ENCODE results near the gene NDUFS3. TPM values are rescaled to one million over a fixed set of nuclear protein-coding genes. Genes with fewer than 3 reads are reported as not detected.
"Not testable (repeated sequence)": the region's sequence is repeated elsewhere in the genome, so short reads cannot be mapped to it uniquely, and the experiment has no call there.

Gene NDUFS3
- total RNA-seq, result 100 to 1,000 TPM; 129 to 138 TPM

DNA sequence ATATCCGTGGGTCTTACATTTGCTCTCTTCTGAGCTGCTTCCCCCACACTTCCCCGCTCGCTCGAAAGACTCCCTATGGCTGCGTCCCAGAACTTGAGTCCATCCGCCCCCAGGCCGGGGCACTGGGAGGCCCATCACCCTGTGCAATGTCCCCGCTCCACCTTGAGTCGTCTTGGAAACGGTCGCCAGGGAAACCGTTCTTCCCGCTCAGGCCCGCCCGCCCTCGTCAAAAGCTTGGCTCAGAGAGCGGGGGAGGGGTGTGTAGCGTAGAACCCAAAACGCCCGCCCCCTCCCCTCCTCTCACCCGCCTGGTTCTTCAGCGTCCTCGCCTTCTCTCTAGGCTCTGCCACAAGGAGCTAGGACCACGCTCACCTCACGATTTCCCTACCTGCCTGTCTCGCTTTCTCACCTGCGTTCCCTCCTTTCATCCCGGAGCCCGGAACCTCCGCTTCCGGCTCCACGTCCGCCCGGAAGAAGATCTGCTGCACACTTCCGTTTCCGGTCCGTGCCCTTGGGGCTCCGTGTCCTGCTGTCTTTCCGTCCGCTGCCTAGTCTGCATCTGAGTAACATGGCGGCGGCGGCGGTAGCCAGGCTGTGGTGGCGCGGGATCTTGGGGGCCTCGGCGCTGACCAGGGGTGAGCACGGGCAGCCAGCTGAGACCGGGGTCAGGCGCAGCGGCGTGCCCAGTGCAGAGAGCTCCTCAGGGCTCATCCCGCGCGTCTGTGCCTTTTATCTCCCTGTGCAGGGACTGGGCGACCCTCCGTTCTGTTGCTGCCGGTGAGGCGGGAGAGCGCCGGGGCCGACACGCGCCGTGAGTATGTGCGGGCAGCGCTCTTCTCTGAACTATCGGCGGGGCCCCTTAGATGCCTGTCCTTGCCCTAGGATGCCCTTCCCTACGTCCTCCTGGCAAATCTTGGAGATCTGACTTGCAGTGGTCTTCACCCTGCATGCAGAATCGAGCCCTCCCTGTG is at the start of gene NDUFS3, which contains the start of gene KBTBD4:
Gene NDUFS3, plus strand, starts transcription at position 551 of the 971 bp plus-strand sequence. Its CDS starts 18 bp downstream, at position 569.
Gene KBTBD4, minus strand, starts transcription at position 447 of the 971 bp plus-strand sequence. Its CDS starts 19 bp downstream, at position 428.
- DNase-seq (peak; percentile 90), ATAC-seq (peak; percentile 95)
- peak within 1 kb of the TSS; percentile 98 for H3K27ac Mint-ChIP-seq
- no peaks in the 10 kb centered on the region for H3K9me3 Mint-ChIP-seq
- intact Hi-C loops (cut with micrococcal nuclease), result no loop called here
- no peak for TF ChIP-seq CTCF (IDR thresholded peaks at IDR 0.05)
- H3K27me3 Mint-ChIP-seq, result no peaks in the 10 kb centered on the region
- H3K36me3 Mint-ChIP-seq (ENCODE audit: low read depth), result peaks cover 53% of the 10 kb centered on the region
- H3K4me1 Mint-ChIP-seq (ENCODE audit: low read depth), result peaks cover 34% of the 10 kb centered on the region
- CTCF ChIA-PET, result interaction anchor here (0.7 to 1.8 kb wide), 4 partner anchors 12 to 878 kb away, joined by 3 to 6 read pairs (median 4); partner anchors contain the start of gene ZNF408
- H3K4me3 Mint-ChIP-seq, result peak within 1 kb of the TSS; percentile 92
- POLR2A ChIA-PET, result interaction anchor here (0.6 to 4.3 kb wide), 14 partner anchors 9 to 429 kb away, joined by 3 to 48 read pairs (median 4); partner anchors contain the start of genes C1QTNF4, CELF1, FNBP4 and PSMC3

DNA sequence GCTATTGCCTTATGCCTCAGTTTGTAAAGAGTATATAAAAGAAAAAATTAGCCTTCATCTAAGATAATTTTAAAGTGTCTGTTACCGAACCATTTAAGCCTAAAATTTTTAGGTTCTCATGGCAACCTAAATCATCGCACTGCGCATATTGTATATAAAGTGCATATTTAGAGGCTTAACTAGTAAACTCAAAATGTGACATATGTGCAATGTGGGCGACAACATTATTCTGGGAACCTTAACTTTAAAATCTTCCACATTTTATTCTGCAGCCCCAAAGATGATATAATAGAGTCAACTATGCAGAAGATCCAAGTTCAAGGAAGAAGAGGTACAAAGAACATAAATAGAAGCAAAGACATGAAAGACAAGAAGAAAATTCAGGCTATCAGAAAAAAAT is 48.9 kb upstream of the NDUFS3 start:
- no peaks in the 10 kb centered on the region for H3K9me3 Mint-ChIP-seq
- DNase-seq, result no peak
- POLR2A ChIA-PET, result interaction anchor here (0.6 to 0.8 kb wide), 2 partner anchors 11 to 15 kb away, joined by 3 to 5 read pairs; no protein-coding TSS in a partner anchor
- H3K4me1 Mint-ChIP-seq (ENCODE audit: low read depth), result peaks cover 55% of the 10 kb centered on the region
- CTCF ChIA-PET, result no interaction called here
- H3K4me3 Mint-ChIP-seq, result no peak overlapping the region
- intact Hi-C loops (cut with micrococcal nuclease), result no loop called here
- peaks cover 10% of the 10 kb centered on the region for H3K36me3 Mint-ChIP-seq (ENCODE audit: low read depth)
- no peaks in the 10 kb centered on the region for H3K27me3 Mint-ChIP-seq
- TF ChIP-seq CTCF (IDR thresholded peaks at IDR 0.05), result no peak
- ATAC-seq, result no peak
- peak overlapping the region; percentile 72 for H3K27ac Mint-ChIP-seq

- H3K4me1 Mint-ChIP-seq (ENCODE audit: low read depth), result peaks cover 51% of the 10 kb centered on the region
- intact Hi-C loops (cut with micrococcal nuclease); H3K9me3 Mint-ChIP-seq; ATAC-seq; H3K4me3 Mint-ChIP-seq; DNase-seq; H3K27me3 Mint-ChIP-seq: not testable (repeated sequence)
- peaks cover 10% of the 10 kb centered on the region for H3K36me3 Mint-ChIP-seq (ENCODE audit: low read depth)
- peak overlapping the region; percentile 72 for H3K27ac Mint-ChIP-seq
- POLR2A ChIA-PET, result interaction anchor here (0.6 to 1.6 kb wide), 3 partner anchors 9 to 37 kb away, joined by 3 to 5 read pairs (median 5); no protein-coding TSS in a partner anchor
- CTCF ChIA-PET, result interaction anchor here (1.0 to 1.9 kb wide), 3 partner anchors 9 to 23 kb away, joined by 3 to 4 read pairs (median 4); no protein-coding TSS in a partner anchor
Observed at GRCh38 chr11:47530721-47531120, 48.2 kb upstream of the NDUFS3 start.

DNA sequence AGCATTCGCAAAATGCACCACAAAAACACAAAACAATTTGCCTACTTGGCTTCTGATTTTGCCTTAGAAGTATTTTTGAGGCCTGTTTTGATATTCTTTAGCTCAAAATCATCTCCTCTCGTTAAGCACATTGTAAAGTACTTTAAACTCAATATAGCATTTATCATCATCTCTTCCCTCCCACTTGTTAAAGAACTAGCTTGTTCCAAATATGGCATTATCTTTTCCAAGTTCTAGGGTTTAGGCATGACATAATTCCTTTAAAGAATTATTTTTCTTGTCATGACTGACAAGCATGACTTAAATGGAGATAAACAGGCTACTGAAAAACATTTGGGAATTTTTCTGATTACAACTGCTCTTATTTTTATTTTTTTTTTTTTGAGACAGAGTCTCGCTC is 47.2 kb upstream of the NDUFS3 start:
- Mint-ChIP-seq H3K4me3 (no peak overlapping the region), H3K36me3 (ENCODE audit: low read depth) (peaks cover 12% of the 10 kb centered on the region), H3K27ac (no peak overlapping the region), H3K4me1 (ENCODE audit: low read depth) (peaks cover 44% of the 10 kb centered on the region), H3K9me3 (no peaks in the 10 kb centered on the region), H3K27me3 (no peaks in the 10 kb centered on the region)
- CTCF ChIA-PET, result interaction anchor here (1.0 to 1.9 kb wide), 6 partner anchors 8 to 269 kb away, joined by 3 to 5 read pairs (median 4); no protein-coding TSS in a partner anchor
- ATAC-seq, result no peak
- POLR2A ChIA-PET, result interaction anchor here (0.9 to 1.6 kb wide), 4 partner anchors 8 to 47 kb away, joined by 3 to 5 read pairs (median 4); partner anchors contain the start of gene KBTBD4
- intact Hi-C loops (cut with micrococcal nuclease), result no loop called here
- DNase-seq, result no peak
- TF ChIP-seq CTCF (IDR thresholded peaks at IDR 0.05), result no peak

GRCh38 chr11:47532597-47533213 is 46.2 kb upstream of the NDUFS3 start:
- CTCF ChIA-PET, result interaction anchor here (0.9 to 1.9 kb wide), 4 partner anchors 17 to 121 kb away, joined by 4 to 5 read pairs (median 4); no protein-coding TSS in a partner anchor
- H3K27ac Mint-ChIP-seq, result peak overlapping the region; percentile 55
- peak; percentile 42 for ATAC-seq

More at GRCh38 chr11:47532597-47533213, 46.2 kb upstream of the NDUFS3 start:
- no peak for TF ChIP-seq CTCF (IDR thresholded peaks at IDR 0.05)
- intact Hi-C loops (cut with micrococcal nuclease), result no loop called here
- no peaks in the 10 kb centered on the region for H3K9me3 Mint-ChIP-seq
- POLR2A ChIA-PET, result interaction anchor here (0.6 to 1.4 kb wide), 6 partner anchors 9 to 46 kb away, joined by 3 to 4 read pairs (median 3); partner anchors contain the start of gene KBTBD4
- no peak overlapping the region for H3K4me3 Mint-ChIP-seq
- H3K36me3 Mint-ChIP-seq (ENCODE audit: low read depth), result peaks cover 14% of the 10 kb centered on the region
- DNase-seq, result no peak
- no peaks in the 10 kb centered on the region for H3K27me3 Mint-ChIP-seq
- peaks cover 44% of the 10 kb centered on the region for H3K4me1 Mint-ChIP-seq (ENCODE audit: low read depth)

Data from activated CD8-positive, alpha-beta T cell treated with anti-CD3 and anti-CD28 coated beads for 36 hours (primary cell).